K562 (cell line): Measurements from ENCODE around the gene LUZP1. TPM values are rescaled to one million over a fixed set of nuclear protein-coding genes. Genes with fewer than 3 reads are reported as not detected.

Source experiments
- ATF1 ChIP-seq, 2 experiments: fragments of 450-650 bp in 1 of 2; IDR thresholded peaks; 2 replicates each; pipeline ENCODE4 v1.6.1; 2016; ENCODE audit warnings: missing compliant biosample characterization in 1 of 2, missing genetic modification characterization in 1 of 2
- CEBPB ChIP-seq: fragments of 450-650 bp; IDR thresholded peaks from 2 replicates; pipeline ENCODE4 v1.6.1; 2016; ENCODE audit warnings: missing genetic modification characterization, missing compliant biosample characterization
- CREB1 ChIP-seq, 2 experiments: sonication (generic) in 1 of 2; formaldehyde crosslinking in 1 of 2; IDR thresholded peaks; 2 replicates each; pipeline versions ENCODE4 v1.6.1 to v1.8.0; 2012 to 2022; ENCODE audit warnings: inconsistent platforms in 1 of 2, mild to moderate bottlenecking in 1 of 2, missing genetic modification reagents in 1 of 2, moderate library complexity in 1 of 2
- MBD1 ChIP-seq: fragments of 250-450 bp; sonication (Bioruptor Pico); IDR thresholded peaks from 2 replicates; pipeline ENCODE4 v1.8.0; 2022; ENCODE audit warnings: inconsistent platforms
- MCM7 ChIP-seq, 2 experiments: fragments of 450-650 bp; IDR thresholded peaks; 2 replicates each; pipeline ENCODE4 v1.6.1; 2016 to 2018
- MYNN ChIP-seq, 2 experiments: sonication (generic); formaldehyde crosslinking in 1 of 2; IDR thresholded peaks; 2 replicates each; pipeline versions ENCODE4 v1.5.0 to v1.6.1; 2016 to 2020; ENCODE audit warnings: antibody characterized with exemption in 1 of 2, missing genetic modification reagents in 1 of 2
- NBN ChIP-seq: fragments of 450-650 bp; IDR thresholded peaks from 2 replicates; pipeline ENCODE4 v1.6.1; 2016; ENCODE audit warnings: low read depth, mild to moderate bottlenecking
- NFIC ChIP-seq: fragments of 450-650 bp; IDR thresholded peaks from 2 replicates; pipeline ENCODE4 v1.6.1; 2017; ENCODE audit warnings: mild to moderate bottlenecking, inconsistent platforms
- POLR2B ChIP-seq: fragments of 450-650 bp; IDR thresholded peaks from 2 replicates; pipeline ENCODE4 v1.6.1; 2018; ENCODE audit warnings: low read depth; ENCODE audit not compliant: partially characterized antibody
- PTRF ChIP-seq: fragments of 450-650 bp; IDR thresholded peaks from 2 replicates; pipeline ENCODE4 v1.6.1; 2016; ENCODE audit warnings: mild to moderate bottlenecking, missing genetic modification characterization, missing compliant biosample characterization
- RCOR1 ChIP-seq, 2 experiments: IDR thresholded peaks; 2 replicates each; pipeline ENCODE4 v1.6.1; 2012; ENCODE audit warnings: low read depth in 2 of 2, low read length in 2 of 2, borderline replicate concordance in 1 of 2, improper control_type of control experiment in 1 of 2
- RUNX1 ChIP-seq: sonication (generic); IDR thresholded peaks from 2 replicates; pipeline ENCODE4 v1.6.1; 2016; ENCODE audit warnings: antibody characterized with exemption, low read depth
- SP1 ChIP-seq: sonication (generic); formaldehyde crosslinking; IDR thresholded peaks from 2 replicates; pipeline ENCODE4 v1.8.1; 2022; ENCODE audit warnings: mild to moderate bottlenecking, missing genetic modification reagents
- TEAD1 ChIP-seq, 2 experiments: fragments of 450-650 bp in 1 of 2; sonication (generic) in 1 of 2; formaldehyde crosslinking; IDR thresholded peaks; 2 replicates each; pipeline versions ENCODE4 v1.4.0 to v1.8.0; 2020 to 2022; ENCODE audit warnings: mild to moderate bottlenecking in 2 of 2, missing genetic modification reagents in 1 of 2
- WHSC1 ChIP-seq: IDR thresholded peaks from one replicate; pipeline ENCODE4 v1.6.1; 2012; ENCODE audit warnings: low read length, control low read depth, inconsistent platforms
- YY1 ChIP-seq, 3 experiments: IDR thresholded peaks; 2 replicates each; pipeline ENCODE4 v1.6.1; 2011; ENCODE audit warnings: low read length in 2 of 3, mild to moderate bottlenecking in 2 of 3, moderate library complexity in 2 of 3, borderline replicate concordance in 1 of 3, control low read depth in 1 of 3, low read depth in 1 of 3; ENCODE audit not compliant: insufficient read depth in 3 of 3, insufficient replicate concordance in 2 of 3, control insufficient read depth in 1 of 3, insufficient read length in 1 of 3; ENCODE audit errors: extremely low read depth in 1 of 3
- ZBTB7A ChIP-seq: IDR thresholded peaks from 2 replicates; pipeline ENCODE4 v1.6.1; 2011; ENCODE audit warnings: low read depth, mild to moderate bottlenecking, low read length, moderate library complexity, borderline replicate concordance; ENCODE audit not compliant: control insufficient read depth
- ZFP36 ChIP-seq: fragments of 150-350 bp; IDR thresholded peaks from 2 replicates; pipeline ENCODE4 v1.6.1; 2018; ENCODE audit warnings: low read length, low read depth; ENCODE audit not compliant: partially characterized antibody
- ZFP91 ChIP-seq: sonication (generic); formaldehyde crosslinking; IDR thresholded peaks from 2 replicates; pipeline ENCODE4 v1.8.0; 2022; ENCODE audit warnings: mild to moderate bottlenecking, missing genetic modification reagents
- ZNF507 ChIP-seq: conservative IDR thresholded peaks from 2 replicates; pipeline ENCODE4 v1.6.1; 2017; ENCODE audit warnings: missing genetic modification characterization, missing compliant biosample characterization
- ZNF766 ChIP-seq: fragments of 200-800 bp; sonication (Bioruptor generic); conservative IDR thresholded peaks from 2 replicates; pipeline ENCODE4 v1.6.1; 2016; ENCODE audit warnings: missing genetic modification characterization, missing compliant biosample characterization
- polyA plus RNA-seq, 8 experiments: library from polyadenylated mRNA; depleted of rRNA in 4 of 8; stranded (reverse) in 5 of 8; unstranded in 3 of 8; fragments of >200 nt; fragmentation: Nextera tagmentation in 2 of 8; fragmentation: Illumina TruSeq in 1 of 8; extraction: Ambion mirVana in 2 of 8; extraction: Trizol in 1 of 8; gene quantifications; 2 replicates each; pipeline versions ENCODE4 v1.2.1 to v1.2.3, GENCODE V29; 2011 to 2014; ENCODE audit warnings: inconsistent platforms in 1 of 8, missing spikeins in 1 of 8
- total RNA-seq, 7 experiments: library from RNA; depleted of rRNA in 6 of 7; stranded (reverse); fragments of >200 nt in 6 of 7; fragmentation: Illumina TruSeq in 2 of 7; extraction: Trizol in 2 of 7; gene quantifications; 2 replicates each; pipeline versions ENCODE4 v1.2.1 to v1.2.3, GENCODE V29; 2011 to 2021; ENCODE audit warnings: low replicate concordance in 1 of 7
- TF ChIP-seq, protein P1 (sequence below): fragments of 250-450 bp; sonication (Bioruptor Pico); IDR thresholded peaks from 2 replicates; pipeline ENCODE4 v1.8.0; 2022; ENCODE audit warnings: moderate library complexity, mild to moderate bottlenecking, inconsistent platforms

LUZP1 gene
- total and polyA plus RNA-seq, 9 of the 15 experiments (the other 6 are each of a cell fraction or from before 2014, with no cell fraction given): 6.5 to 19.1 (median 12.4) TPM

DNA sequence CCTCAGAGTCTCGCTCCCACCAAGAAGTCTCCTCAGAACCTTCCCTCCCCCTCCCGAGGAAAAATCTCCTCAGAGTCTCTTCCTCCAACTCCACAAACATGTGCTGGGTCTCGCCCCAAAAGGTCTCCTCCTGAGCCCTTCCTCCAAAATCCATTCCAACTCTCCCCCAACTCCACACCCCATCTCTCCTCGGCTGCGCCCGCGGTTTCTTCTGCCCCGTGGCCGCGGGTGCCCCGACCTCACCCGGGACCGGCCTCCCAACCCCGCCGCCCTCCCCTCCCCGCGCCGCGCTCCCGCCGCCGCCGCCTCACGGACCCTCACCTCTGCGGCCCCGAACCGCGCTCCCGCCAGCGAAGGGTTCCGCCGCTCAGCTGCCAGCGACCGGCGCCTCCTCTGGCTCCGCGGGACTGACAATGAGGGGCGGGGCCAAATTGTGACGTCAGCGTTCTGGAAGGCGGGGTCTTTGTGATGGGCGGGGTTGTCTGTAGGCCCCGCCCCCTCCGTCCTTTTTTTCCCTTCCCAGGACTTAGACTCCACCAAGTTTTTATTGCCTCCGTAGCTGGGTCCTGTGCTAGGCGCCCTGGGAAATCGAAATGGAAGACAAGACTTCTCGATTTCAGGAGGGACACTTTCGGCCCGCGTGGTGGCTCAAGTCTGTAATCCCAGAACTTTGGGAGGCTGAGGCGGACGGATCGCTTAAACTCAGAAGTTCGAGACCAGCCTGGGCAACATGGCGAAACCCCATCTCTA, at the start of gene LUZP1 (continued):
- TF ChIP-seq MBD1 (CRISPR knock-in tag) (peak; percentile 93), ZNF507 (no peak), RCOR1 (IDR thresholded peaks at IDR 0.05; ENCODE audit: borderline replicate concordance in 1 of 2, low read depth in 2 of 2, low read length in 2 of 2) (no peak), CREB1 (IDR thresholded peaks at IDR 0.05) (peak; percentile 87), CREB1 (CRISPR knock-in tag; IDR thresholded peaks at IDR 0.05) (peak; percentile 90), RUNX1 (no peak; the same call in 1 of the 2 replicates), NFIC (peak; percentile 41; the same call in 1 of the 2 replicates), ZBTB7A (peak; percentile 86), WHSC1 (no peak), ATF1 (CRISPR knock-in tag; IDR thresholded peaks at IDR 0.05) (peak; percentile 71; the same call in 1 of the 2 replicates), ATF1 (tag; IDR thresholded peaks at IDR 0.05) (peak; percentile 96), PTRF (tag) (no peak), ZNF766 (CRISPR knock-in tag) (peak; percentile 11; the same call in 1 of the 2 replicates), MCM7 (IDR thresholded peaks at IDR 0.05) (no peak), CEBPB (peak; percentile 51; the same call in 1 of the 2 replicates), NBN (0 out of 2 replicates have a peak, but pooled peaks have one; percentile 43), SP1 (CRISPR knock-in tag) (peak; percentile 91), ZFP36 (peak; percentile 25), YY1 (IDR thresholded peaks at IDR 0.05; ENCODE audit: borderline replicate concordance in 1 of 3, control insufficient read depth in 1 of 3, extremely low read depth in 1 of 3, insufficient read depth in 3 of 3, insufficient read length in 1 of 3, insufficient replicate concordance in 2 of 3, low read depth in 1 of 3, low read length in 2 of 3) (peak in 2 of 3 experiments; percentile 65 to 67), ZFP91 (CRISPR knock-in tag) (no peak), POLR2B (peak; percentile 67), TEAD1 (CRISPR knock-in tag; IDR thresholded peaks at IDR 0.05) (peak in 1 of 2 experiments; percentile 66; a peak in 1 of 4 replicates), MYNN (IDR thresholded peaks at IDR 0.05) (no peak), MYNN (CRISPR knock-in tag; IDR thresholded peaks at IDR 0.05) (no peak)
- TF ChIP-seq, protein P1, sequence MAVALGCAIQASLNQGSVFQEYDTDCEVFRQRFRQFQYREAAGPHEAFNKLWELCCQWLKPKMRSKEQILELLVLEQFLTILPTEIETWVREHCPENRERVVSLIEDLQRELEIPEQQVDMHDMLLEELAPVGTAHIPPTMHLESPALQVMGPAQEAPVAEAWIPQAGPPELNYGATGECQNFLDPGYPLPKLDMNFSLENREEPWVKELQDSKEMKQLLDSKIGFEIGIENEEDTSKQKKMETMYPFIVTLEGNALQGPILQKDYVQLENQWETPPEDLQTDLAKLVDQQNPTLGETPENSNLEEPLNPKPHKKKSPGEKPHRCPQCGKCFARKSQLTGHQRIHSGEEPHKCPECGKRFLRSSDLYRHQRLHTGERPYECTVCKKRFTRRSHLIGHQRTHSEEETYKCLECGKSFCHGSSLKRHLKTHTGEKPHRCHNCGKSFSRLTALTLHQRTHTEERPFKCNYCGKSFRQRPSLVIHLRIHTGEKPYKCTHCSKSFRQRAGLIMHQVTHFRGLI: no peak
